GM23248 (cell line): ENCODE data around the gene ZBTB9. TPM values are rescaled to one million over a fixed set of nuclear protein-coding genes. Genes with fewer than 3 reads are reported as not detected.

Source experiments
- DNase-seq: peaks from one replicate; pipeline ENCODE4 v3.0.0-alpha.2; 2015
- H2AFZ ChIP-seq: fragments of 200-600 bp; sonication (generic); 2 replicates; pipeline ENCODE4 v1.6.1; 2016; ENCODE audit warnings: antibody characterized with exemption
- H3F3A ChIP-seq: fragments of 200-600 bp; sonication (generic); 2 replicates; pipeline ENCODE4 v1.6.1; 2016; ENCODE audit warnings: mild to moderate bottlenecking, antibody characterized with exemption, mixed run types; ENCODE audit not compliant: insufficient read depth
- H3K27ac ChIP-seq: fragments of 200-600 bp; sonication (generic); 2 replicates; pipeline ENCODE4 v1.5.1; 2016; ENCODE audit warnings: mild to moderate bottlenecking
- H3K27me3 ChIP-seq: fragments of 200-600 bp; sonication (generic); replicated peaks from 2 replicates; pipeline ENCODE4 v1.6.1; 2016; ENCODE audit warnings: mild to moderate bottlenecking; ENCODE audit not compliant: insufficient read depth
- H3K36me3 ChIP-seq: fragments of 200-600 bp; sonication (generic); 2 replicates; pipeline ENCODE4 v1.6.1; 2016; ENCODE audit warnings: low read depth, mild to moderate bottlenecking
- H3K4me1 ChIP-seq: fragments of 200-600 bp; sonication (generic); 2 replicates; pipeline ENCODE4 v1.6.1; 2016; ENCODE audit warnings: mild to moderate bottlenecking; ENCODE audit not compliant: insufficient read depth
- H3K4me2 ChIP-seq: fragments of 200-600 bp; sonication (generic); one replicate; pipeline ENCODE4 v1.6.1; 2016; ENCODE audit warnings: mild to moderate bottlenecking; ENCODE audit not compliant: unreplicated experiment
- H3K4me3 ChIP-seq: fragments of 200-600 bp; sonication (generic); 2 replicates; pipeline ENCODE4 v1.5.1; 2016; ENCODE audit warnings: mild to moderate bottlenecking
- H3K79me2 ChIP-seq: fragments of 200-600 bp; sonication (generic); 2 replicates; pipeline ENCODE4 v1.6.1; 2016; ENCODE audit warnings: mild to moderate bottlenecking; ENCODE audit not compliant: insufficient read depth
- H3K9ac ChIP-seq: fragments of 200-600 bp; sonication (generic); 2 replicates; pipeline ENCODE4 v1.6.1; 2016; ENCODE audit warnings: mild to moderate bottlenecking
- H3K9me2 ChIP-seq: fragments of 200-600 bp; sonication (generic); 2 replicates; pipeline ENCODE4 v1.6.1; 2016; ENCODE audit warnings: mixed run types, mild to moderate bottlenecking, moderate library complexity; ENCODE audit not compliant: insufficient read depth
- H3K9me3 ChIP-seq: fragments of 200-600 bp; sonication (generic); one replicate; pipeline ENCODE4 v1.6.1; 2017; ENCODE audit warnings: low read depth
- H4K20me1 ChIP-seq: fragments of 200-600 bp; sonication (generic); 2 replicates; pipeline ENCODE4 v1.6.0; 2016; ENCODE audit not compliant: insufficient read depth
- EZH2 ChIP-seq: fragments of 200-600 bp; sonication (generic); IDR thresholded peaks from 2 replicates; pipeline ENCODE4 v1.6.1; 2018; ENCODE audit warnings: antibody characterized with exemption, mild to moderate bottlenecking; ENCODE audit not compliant: insufficient read depth, poor library complexity, severe bottlenecking
- EZH2phosphoT487 ChIP-seq: fragments of 200-600 bp; sonication (generic); IDR thresholded peaks from 2 replicates; pipeline ENCODE4 v1.6.1; 2018; ENCODE audit warnings: antibody characterized with exemption, moderate library complexity, mild to moderate bottlenecking, low read depth; ENCODE audit not compliant: insufficient read depth
- WGBS, 2 experiments: methylation state at CpG; one replicate each; pipeline ENCODE4 v1.1.6; 2015 to 2017; ENCODE audit warnings: low lambda C conversion rate in 2 of 2, low coverage in 1 of 2; ENCODE audit errors: missing lambda C conversion rate in 2 of 2; 5-methylcytosine and 5-hydroxymethylcytosine counted together
- in situ Hi-C: fragments of 300-500 bp; cut with MboI; formaldehyde crosslinking; loops from 2 replicates; pipeline ENCODE4 v1.15.0; 2020
- polyA plus RNA-seq: library from polyadenylated mRNA; unstranded; fragments of >200 nt; fragmentation: Nextera tagmentation; extraction: Ambion mirVana; gene quantifications from 2 replicates; pipeline ENCODE4 v1.2.1, GENCODE V29; 2016
- total RNA-seq: library from RNA; depleted of rRNA; stranded (reverse); fragments of >200 nt; shearing (Covaris generic); gene quantifications from 2 replicates; pipeline ENCODE4 v1.2.3, GENCODE V29; 2014

The ZBTB9 gene
- total and polyA plus RNA-seq, 2 experiments from 2014 or later = 3.5 to 7.0 TPM

GRCh38 chr6:33438978-33439594 lies 15.3 kb upstream of the ZBTB9 start:
- Histone ChIP-seq H3K4me3 (no peak overlapping the region), H2AFZ (no peak overlapping the region), H3K36me3 (peaks cover 6% of the 10 kb centered on the region; the same call in 1 of the 2 replicates), H4K20me1 (no peaks in the 10 kb centered on the region), H3K4me1 (no peaks in the 10 kb centered on the region), H3K9me2 (no peaks in the 10 kb centered on the region), H3K27me3 (no peaks in the 10 kb centered on the region), H3K9ac (no peak overlapping the region), H3K4me2 (no peak overlapping the region), H3K27ac (no peak overlapping the region), H3K79me2 (no peaks in the 10 kb centered on the region), H3K9me3 (no peaks in the 10 kb centered on the region), H3F3A (no peaks in the 10 kb centered on the region)
- DNase-seq = no peak
- 88 to 90% methylated on average over 3 of the region's 3 CpGs for WGBS, 2 experiments
- TF ChIP-seq EZH2 (no peak), EZH2phosphoT487 (no peak)
- in situ Hi-C loops = no loop called here

GRCh38 chr6:33439956-33440648 lies 14.3 kb upstream of the ZBTB9 start:
- H3K4me3 ChIP-seq = no peak overlapping the region
- no peak overlapping the region for H3K4me2 ChIP-seq
- no peaks in the 10 kb centered on the region for H3K9me3 ChIP-seq
- no peak overlapping the region for H3K27ac ChIP-seq
- H3K79me2 ChIP-seq = no peaks in the 10 kb centered on the region
- H2AFZ ChIP-seq = no peak overlapping the region
- H4K20me1 ChIP-seq = no peaks in the 10 kb centered on the region
- no peaks in the 10 kb centered on the region for H3K4me1 ChIP-seq
- H3K9me2 ChIP-seq = no peaks in the 10 kb centered on the region
- no peak overlapping the region for H3K9ac ChIP-seq
- peak; percentile 46 for DNase-seq
- in situ Hi-C loops = no loop called here
- WGBS, 2 experiments = 75 to 85% methylated on average over 8 to 9 of the region's 9 CpGs
- H3K36me3 ChIP-seq = peaks cover 6% of the 10 kb centered on the region; the same call in 1 of the 2 replicates
- H3F3A ChIP-seq = no peaks in the 10 kb centered on the region
- TF ChIP-seq EZH2phosphoT487 (no peak), EZH2 (no peak)
- no peaks in the 10 kb centered on the region for H3K27me3 ChIP-seq

- Histone ChIP-seq H3K27me3 (no peaks in the 10 kb centered on the region), H3K79me2 (no peaks in the 10 kb centered on the region), H2AFZ (no peak overlapping the region), H3K4me2 (no peak overlapping the region), H3K4me3 (no peak overlapping the region), H4K20me1 (no peaks in the 10 kb centered on the region), H3K4me1 (no peaks in the 10 kb centered on the region), H3K27ac (no peak overlapping the region), H3K9me2 (no peaks in the 10 kb centered on the region), H3K36me3 (peaks cover 6% of the 10 kb centered on the region; the same call in 1 of the 2 replicates), H3K9me3 (no peaks in the 10 kb centered on the region), H3K9ac (no peak overlapping the region), H3F3A (no peaks in the 10 kb centered on the region)
- TF ChIP-seq EZH2 (no peak), EZH2phosphoT487 (no peak)
- DNase-seq = no peak
- in situ Hi-C loops = no loop called here
- WGBS, 2 experiments = 84 to 93% methylated on average over 12 to 19 of the region's 19 CpGs
These were observed 13.6 kb upstream of the ZBTB9 start for GRCh38 chr6:33440649-33441309.

GRCh38 chr6:33441457-33441856 lies 12.9 kb upstream of the ZBTB9 start:
- Histone ChIP-seq H3K27me3 (no peaks in the 10 kb centered on the region), H2AFZ (no peak overlapping the region), H3K4me1 (no peaks in the 10 kb centered on the region), H3F3A (no peaks in the 10 kb centered on the region), H3K27ac (no peak overlapping the region), H3K4me3 (no peak overlapping the region), H3K79me2 (no peaks in the 10 kb centered on the region), H3K36me3 (peaks cover 6% of the 10 kb centered on the region; the same call in 1 of the 2 replicates), H3K9me3 (no peaks in the 10 kb centered on the region), H3K9ac (no peak overlapping the region), H3K9me2 (no peaks in the 10 kb centered on the region), H4K20me1 (no peaks in the 10 kb centered on the region), H3K4me2 (no peak overlapping the region)
- 91 to 97% methylated on average over 9 of the region's 9 CpGs for WGBS, 2 experiments
- TF ChIP-seq EZH2 = no peak
- no peak for TF ChIP-seq EZH2phosphoT487
- DNase-seq = no peak
- in situ Hi-C loops = no loop called here
